Kidney (tissue), 14 donors: ENCODE data around the gene AP2A1. TPM values are rescaled to one million over a fixed set of nuclear protein-coding genes. Genes with fewer than 3 reads are reported as not detected.

Experiments
- DNase-seq, 5 donors: peaks; one replicate each; pipeline ENCODE4 v3.0.0-alpha.2; 2013 to 2020
- FAIRE-seq: peaks from 2 replicates; lab custom pipeline; 2012; peaks lifted over from hg19 to GRCh38; lab: Jason Lieb, UNC
- H3K27ac ChIP-seq, 2 donors: one replicate each; pipeline ENCODE4 v1.7.0; 2013; ENCODE audit warnings: low read depth in 2 of 2, low read length in 2 of 2, inconsistent platforms in 1 of 2
- H3K27me3 ChIP-seq: one replicate; pipeline ENCODE4 v1.7.1; 2013; ENCODE audit warnings: low read length, inconsistent platforms; ENCODE audit not compliant: control insufficient read depth, insufficient read depth
- H3K36me3 ChIP-seq, 3 donors: one replicate each; pipeline versions ENCODE4 v1.7.0 to v1.7.1; 2013; ENCODE audit warnings: low read length in 3 of 3, control low read depth in 1 of 3, inconsistent platforms in 1 of 3; ENCODE audit not compliant: insufficient read depth in 3 of 3, control insufficient read depth in 2 of 3
- H3K4me1 ChIP-seq, 3 donors: one replicate each; pipeline versions ENCODE4 v1.7.0 to v1.7.1; 2013; ENCODE audit warnings: low read length in 3 of 3, inconsistent platforms in 1 of 3, low read depth in 1 of 3; ENCODE audit not compliant: control insufficient read depth in 2 of 3, insufficient read depth in 2 of 3
- H3K4me3 ChIP-seq, 3 donors: one replicate each; pipeline versions ENCODE4 v1.7.0 to v1.8.1; 2013; ENCODE audit warnings: low read length in 3 of 3, control low read depth in 1 of 3, inconsistent platforms in 1 of 3
- H3K9ac ChIP-seq, 3 donors: one replicate each; pipeline versions ENCODE4 v1.7.0 to v1.7.1; 2013; ENCODE audit warnings: low read length in 3 of 3, control low read depth in 1 of 3, inconsistent platforms in 1 of 3
- H3K9me3 ChIP-seq, 3 donors: one replicate each; pipeline versions ENCODE4 v1.7.0 to v1.7.1; 2013; ENCODE audit warnings: low read length in 3 of 3, control low read depth in 1 of 3, inconsistent platforms in 1 of 3; ENCODE audit not compliant: control insufficient read depth in 2 of 3, insufficient read depth in 1 of 3
- intact Hi-C: fragments of 100-400 bp; cut with DNase I; formaldehyde crosslinking; loops from one replicate; pipeline ENCODE4 v1.11.1; 2022
- polyA plus RNA-seq: library from polyadenylated mRNA; stranded (reverse); fragments of 350-450 nt; fragmentation: Illumina TruSeq; extraction: RNeasy Lipid Tissue Mini Kit (QIAGEN cat#74804); gene quantifications from one replicate; pipeline ENCODE4 v1.2.3, GENCODE V29; 2014; ENCODE audit warnings: low read depth, low replicate concordance; ENCODE audit not compliant: insufficient read depth
- total RNA-seq: library from RNA; stranded (reverse); fragmentation: NEBNext Ultra II Directional; extraction: Animal tissue kit (Norgen Biotek cat#: 25700); gene quantifications from one replicate; pipeline ENCODE4 v1.2.1, GENCODE V29; 2021
- TF ChIP-seq, protein P1 (sequence below): IDR thresholded peaks from 3 replicates; pipeline ENCODE4 v1.5.1; 2012; ENCODE audit warnings: mild to moderate bottlenecking, moderate library complexity, borderline replicate concordance; ENCODE audit not compliant: insufficient read depth; ENCODE audit errors: extremely low read depth
- donor health status: control.
- donor health status: control.
- donor health status: control.
- donor health status: control.
- donor health status: control.
- donor health status: DM: yes; HTN: yes; CAD: no.
- donor health status: Normal renal cell carcinoma (clear cell type).

AP2A1 gene
- total and polyA plus RNA-seq, 2 donors from 2014 or later: 32.0 to 70.0 TPM

DNA sequence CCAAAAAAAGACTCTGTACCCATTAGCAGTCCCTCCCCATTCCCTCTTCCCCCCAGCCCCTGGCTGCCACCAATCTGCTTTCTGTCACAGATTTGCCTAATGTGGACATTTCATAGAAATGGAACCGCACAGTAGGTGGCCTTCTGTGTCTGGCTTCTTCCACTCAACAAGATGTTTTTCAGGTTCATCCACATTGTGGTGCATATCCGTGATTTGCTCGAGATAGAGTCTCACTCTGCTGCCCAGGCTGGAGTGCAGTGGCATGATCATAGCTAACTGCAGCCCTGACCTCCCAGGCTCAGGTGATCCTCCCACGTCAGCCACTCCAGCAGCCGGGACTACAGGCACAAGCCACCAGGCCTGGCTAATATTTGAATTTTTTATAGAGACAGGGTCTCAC lies 20.9 kb downstream of the AP2A1 start:
- peaks cover 0 to 3% (median 0%) of the 10 kb centered on the region in 3 donors for H3K4me1 ChIP-seq
- H3K36me3 ChIP-seq: peaks cover 0 to 14% (median 3%) of the 10 kb centered on the region in 3 donors
- TF ChIP-seq, protein P1, sequence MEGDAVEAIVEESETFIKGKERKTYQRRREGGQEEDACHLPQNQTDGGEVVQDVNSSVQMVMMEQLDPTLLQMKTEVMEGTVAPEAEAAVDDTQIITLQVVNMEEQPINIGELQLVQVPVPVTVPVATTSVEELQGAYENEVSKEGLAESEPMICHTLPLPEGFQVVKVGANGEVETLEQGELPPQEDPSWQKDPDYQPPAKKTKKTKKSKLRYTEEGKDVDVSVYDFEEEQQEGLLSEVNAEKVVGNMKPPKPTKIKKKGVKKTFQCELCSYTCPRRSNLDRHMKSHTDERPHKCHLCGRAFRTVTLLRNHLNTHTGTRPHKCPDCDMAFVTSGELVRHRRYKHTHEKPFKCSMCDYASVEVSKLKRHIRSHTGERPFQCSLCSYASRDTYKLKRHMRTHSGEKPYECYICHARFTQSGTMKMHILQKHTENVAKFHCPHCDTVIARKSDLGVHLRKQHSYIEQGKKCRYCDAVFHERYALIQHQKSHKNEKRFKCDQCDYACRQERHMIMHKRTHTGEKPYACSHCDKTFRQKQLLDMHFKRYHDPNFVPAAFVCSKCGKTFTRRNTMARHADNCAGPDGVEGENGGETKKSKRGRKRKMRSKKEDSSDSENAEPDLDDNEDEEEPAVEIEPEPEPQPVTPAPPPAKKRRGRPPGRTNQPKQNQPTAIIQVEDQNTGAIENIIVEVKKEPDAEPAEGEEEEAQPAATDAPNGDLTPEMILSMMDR: no peak
- no peak overlapping the region for H3K27ac ChIP-seq
- intact Hi-C loops: no loop called here
- H3K27me3 ChIP-seq: no peaks in the 10 kb centered on the region
- no peak overlapping the region for H3K4me3 ChIP-seq
- no peaks in the 10 kb centered on the region for H3K9me3 ChIP-seq
- DNase-seq: no peak
- FAIRE-seq: no peak
- no peak overlapping the region for H3K9ac ChIP-seq

DNA sequence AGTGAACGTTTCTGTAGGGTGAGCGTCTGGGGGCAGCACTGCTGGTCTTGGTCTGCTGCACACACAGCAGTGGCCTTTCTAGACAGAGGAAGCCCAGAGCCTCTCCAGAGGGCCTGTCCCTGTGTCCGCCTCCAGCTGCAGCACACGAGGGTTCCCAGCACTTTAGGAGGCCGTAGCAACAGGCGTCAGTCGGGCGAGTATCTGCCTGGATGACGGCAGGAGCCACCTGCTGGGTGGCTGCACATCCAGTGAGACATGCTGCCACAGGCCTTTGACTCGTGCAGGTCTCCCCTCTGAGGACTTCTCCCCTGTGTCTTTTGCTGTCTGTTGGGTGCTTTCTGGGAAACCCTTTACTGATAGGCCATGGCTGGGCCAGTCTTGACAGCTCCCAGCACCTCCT lies 22.1 kb downstream of the AP2A1 start:
- intact Hi-C loops: no loop called here
- Histone ChIP-seq H3K9me3 (no peaks in the 10 kb centered on the region), H3K4me3 (no peak overlapping the region), H3K9ac (no peak overlapping the region), H3K27ac (no peak overlapping the region), H3K27me3 (no peaks in the 10 kb centered on the region), H3K36me3 (peaks cover 0 to 17% (median 7%) of the 10 kb centered on the region in 3 donors), H3K4me1 (peaks cover 0 to 3% (median 0%) of the 10 kb centered on the region in 3 donors)
- DNase-seq: peak in 1 of 5 donors; percentile 37
- no peak for FAIRE-seq
- TF ChIP-seq, protein P1: no peak

DNA sequence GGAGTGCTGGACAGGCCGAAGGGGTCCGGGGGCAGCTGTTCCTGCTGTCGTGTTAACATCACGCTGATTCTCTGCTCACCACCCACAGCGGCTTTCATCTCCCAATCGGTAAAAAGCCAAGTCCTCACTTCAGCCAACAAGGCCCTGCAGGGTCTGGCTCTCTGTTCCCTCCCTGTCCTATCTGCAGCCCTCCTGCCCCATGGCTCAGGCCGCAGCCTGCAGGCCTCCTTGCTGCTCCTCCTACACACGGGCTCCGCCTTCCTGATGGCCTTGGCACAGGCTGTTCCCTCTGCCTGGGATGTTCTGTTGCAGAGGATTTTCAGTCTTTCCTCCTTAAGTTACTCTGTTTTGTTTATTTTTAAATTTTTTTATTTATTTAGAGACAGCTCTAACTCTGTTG lies 24.1 kb downstream of the AP2A1 start:
- FAIRE-seq (no peak), DNase-seq (peak in 1 of 5 donors; percentile 92)
- no peaks in the 10 kb centered on the region for H3K9me3 ChIP-seq
- TF ChIP-seq, protein P1: no peak
- intact Hi-C loops: no loop called here
- no peaks in the 10 kb centered on the region for H3K27me3 ChIP-seq
- H3K36me3 ChIP-seq: peaks cover 4 to 25% (median 22%) of the 10 kb centered on the region in 3 donors
- H3K4me3 ChIP-seq: no peak overlapping the region
- no peak overlapping the region for H3K27ac ChIP-seq
- H3K4me1 ChIP-seq: peaks cover 0 to 3% (median 0%) of the 10 kb centered on the region in 3 donors
- no peak overlapping the region for H3K9ac ChIP-seq
